NCI-H69 (cell line): ENCODE results near the gene ATP2A3.
A peak's percentile ranks its signal among the peaks of the same experiment; 100 is the strongest.
"Not testable (repeated sequence)": the region's sequence is repeated elsewhere in the genome, so short reads cannot be mapped to it uniquely, and the experiment has no call there.

Experiments used
- DNase-seq: peaks from one replicate; lab custom pipeline; 2025; lab: John Stamatoyannopoulos, UW

Gene ATP2A3

DNA sequence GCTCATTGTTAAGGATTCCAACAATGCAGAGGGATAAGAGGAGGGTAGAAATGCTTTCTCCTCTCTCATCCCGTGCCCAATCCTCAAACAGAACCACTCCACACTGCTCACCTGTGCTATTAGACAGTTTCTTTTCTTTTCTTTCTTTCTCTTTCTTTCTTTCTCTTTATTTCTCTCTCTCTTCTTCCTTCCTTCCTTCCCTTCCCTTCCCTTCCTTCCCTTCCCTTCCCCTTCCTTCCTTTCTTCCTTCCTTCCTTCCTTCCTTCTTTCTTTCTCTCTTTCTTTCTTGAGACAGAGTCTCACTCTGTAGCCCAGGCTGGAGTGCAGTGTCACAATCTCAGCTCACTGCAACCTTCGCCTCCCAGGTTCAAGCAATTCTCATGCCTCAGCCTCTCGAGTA, 27.5 kb upstream of the ATP2A3 start:
- DNase-seq, result not testable (repeated sequence)

DNA sequence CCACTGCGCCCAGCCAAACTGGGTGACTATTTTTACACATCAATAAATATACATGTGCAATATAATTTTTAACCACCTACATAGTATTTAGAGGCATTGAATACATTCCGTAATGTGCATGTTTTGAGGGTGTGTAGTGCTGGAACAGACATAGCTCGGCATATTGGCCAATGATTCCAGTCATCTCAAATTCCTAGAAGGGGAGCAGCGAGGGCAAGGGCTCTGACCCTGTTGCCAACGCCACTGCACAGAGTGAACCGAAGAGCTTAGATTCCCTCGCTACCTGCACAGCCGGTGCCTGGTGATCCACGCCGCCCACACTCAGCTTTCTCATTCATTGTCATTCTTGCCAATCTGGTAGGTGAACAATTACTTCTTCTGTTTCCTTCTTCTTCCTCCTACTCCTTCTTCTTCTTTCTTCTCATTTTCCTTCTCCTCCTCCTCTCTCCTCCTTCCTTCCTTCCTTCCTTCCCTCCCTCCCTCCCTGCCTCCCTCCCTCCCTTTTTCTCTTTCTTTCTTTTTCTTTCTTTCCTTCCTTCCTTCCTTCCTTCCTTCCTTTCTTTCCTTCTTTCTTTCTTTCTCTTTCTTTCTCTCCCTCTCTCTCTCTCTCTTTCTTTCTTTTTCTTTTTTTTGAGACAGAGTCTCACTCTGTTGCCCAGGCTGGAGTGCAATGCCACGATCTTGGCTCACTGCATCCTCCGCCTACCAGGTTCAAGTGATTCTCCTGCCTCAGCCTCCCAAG, 26.3 kb upstream of the ATP2A3 start:
- no peak for DNase-seq

DNA sequence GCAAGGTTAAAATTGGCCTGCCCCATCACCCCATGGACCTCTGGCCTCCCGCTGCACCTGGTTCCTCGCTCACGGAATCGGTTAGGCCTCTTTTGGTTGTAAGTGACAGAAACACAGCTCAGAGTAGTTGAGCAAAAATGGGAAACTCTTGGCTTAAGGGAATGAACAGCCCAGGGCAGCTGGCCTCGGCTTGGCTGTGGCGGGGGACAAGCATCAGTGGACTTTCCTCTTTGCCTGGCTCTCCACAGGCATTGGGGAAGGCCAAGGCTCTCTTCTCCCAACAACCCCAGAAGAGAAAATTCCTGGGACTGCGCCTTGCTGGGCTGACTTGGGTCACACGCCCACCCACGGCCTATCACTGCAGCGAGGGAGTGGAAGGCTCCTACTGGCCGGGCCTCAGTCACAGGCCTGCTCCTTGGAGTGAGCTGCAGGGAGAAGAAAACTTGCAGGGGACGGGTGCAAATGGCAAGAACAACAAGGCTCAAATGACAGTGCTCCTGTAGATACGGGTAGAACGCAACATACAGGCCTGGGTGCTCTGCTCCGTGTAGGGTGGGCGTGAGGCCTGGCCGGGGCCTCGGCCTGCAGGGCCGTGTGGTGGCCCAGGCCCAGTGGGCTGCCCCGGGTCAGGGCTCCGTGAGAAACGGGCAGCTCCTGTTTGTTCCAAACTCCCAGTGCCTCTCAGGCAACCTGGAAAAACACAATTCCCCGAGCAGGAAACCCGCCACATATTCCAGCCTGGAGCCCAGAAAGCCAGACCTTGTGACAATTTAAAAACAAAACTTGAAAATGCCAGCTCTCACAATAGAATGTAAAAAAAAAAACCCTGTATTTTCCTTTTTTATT, 25.0 kb upstream of the ATP2A3 start:
- DNase-seq, result no peak

DNA sequence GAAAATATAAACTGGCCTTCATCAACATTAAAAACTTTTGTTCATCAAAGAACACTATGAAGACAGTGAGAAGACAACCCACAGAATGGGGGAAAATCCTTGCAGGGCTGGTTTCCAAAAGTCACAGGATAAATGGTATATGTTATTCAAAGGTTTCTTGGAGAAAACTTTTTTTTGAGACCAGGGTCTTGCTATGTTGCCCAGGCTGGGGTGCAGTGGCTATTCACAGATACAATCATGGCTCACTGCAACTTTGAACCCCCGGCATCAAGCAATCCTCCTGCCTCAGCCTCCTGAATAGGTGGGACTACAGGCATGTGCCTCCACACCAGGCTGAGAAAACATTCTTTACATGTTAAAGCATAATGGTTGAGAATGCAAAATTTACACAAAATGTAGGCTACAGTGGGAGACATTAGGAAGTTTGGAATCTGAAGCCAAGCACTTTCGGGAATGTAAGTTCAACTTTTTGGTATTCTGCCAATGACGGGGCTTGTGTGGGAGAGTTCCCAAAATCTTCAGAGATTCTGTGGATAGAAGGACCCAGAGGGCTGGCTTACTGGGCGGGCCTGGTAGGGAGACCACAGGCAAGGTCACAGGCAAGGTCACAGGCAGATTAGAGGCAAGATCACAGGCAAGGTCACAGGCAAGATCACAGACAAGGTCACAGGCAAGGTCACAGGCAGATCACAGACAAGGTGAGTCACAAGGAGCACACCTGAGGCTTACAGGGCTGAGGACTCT, 24.2 kb upstream of the ATP2A3 start:
- no peak for DNase-seq

DNA sequence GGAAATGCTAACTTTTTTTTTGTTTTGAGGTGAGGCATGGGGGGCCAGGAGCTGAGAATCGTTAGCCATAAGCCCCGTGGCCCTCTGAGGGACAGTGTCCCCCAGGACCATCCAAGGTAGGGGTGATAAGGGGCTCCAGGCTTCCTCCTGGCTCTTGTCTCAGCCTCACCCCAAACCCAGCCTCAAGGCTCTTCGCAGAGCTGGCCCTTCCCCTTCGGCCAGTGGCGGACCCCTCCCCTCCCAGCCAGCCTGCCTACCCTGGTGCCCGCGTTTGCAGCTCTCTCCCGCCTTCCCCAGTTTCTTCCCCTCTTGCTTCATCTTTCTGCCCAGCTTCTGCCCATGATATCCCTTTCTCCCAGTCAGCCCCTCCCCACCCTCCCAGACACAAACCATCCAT, 22.7 kb upstream of the ATP2A3 start:
- DNase-seq, result no peak

DNA sequence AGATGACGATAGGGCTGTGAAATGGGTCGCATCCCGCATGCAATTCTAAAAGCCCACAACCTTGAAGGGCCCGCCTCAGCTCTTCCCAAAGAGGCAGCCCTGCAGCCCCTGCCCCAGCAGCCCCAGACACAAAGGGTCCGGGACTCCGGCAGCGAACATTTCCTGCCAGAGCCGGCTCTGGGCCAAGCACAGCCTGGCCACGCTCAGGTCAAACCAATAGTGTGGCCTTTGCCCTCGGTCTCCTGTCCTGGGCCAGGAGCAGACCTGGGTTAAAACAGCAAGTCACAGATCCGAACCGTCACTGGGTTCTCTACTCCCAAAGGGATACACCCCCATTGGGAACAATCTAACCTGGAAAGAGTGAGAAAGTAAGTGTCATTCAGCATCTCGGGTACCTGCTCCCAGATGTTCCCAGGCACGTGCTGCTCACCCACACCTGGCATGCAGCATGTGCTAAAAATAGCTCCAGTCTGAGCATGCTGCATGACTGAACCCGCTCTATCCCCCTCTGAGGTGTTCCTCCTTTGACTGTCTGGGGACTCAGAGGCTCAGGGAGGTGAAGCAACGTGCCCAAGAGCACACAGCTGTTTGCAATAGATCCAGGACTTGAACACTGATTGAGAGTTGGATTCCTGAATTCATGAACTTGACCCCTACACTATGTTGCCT, 22.2 kb upstream of the ATP2A3 start:
- DNase-seq, result peak; percentile 33

DNA sequence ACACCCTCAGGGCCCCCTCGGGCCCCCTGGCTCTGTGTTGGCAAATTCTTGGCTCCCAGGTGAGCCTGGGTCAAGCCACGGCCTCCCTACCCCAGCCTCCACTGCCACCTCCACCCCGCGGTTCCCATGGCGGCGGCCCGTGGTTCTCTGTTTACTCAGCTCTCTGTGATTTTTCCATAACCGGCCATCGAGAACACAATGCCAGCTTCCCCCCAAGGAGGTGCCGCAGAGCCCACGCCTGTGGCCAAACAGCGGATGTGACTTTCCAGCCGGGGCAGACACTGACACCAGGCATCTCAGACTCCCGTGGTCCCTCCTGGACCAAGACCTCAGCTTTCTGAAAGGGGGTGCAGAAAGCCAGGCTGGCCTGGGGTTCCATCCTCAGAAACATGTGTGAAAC, 21.6 kb upstream of the ATP2A3 start:
- peak; percentile 18 for DNase-seq

DNA sequence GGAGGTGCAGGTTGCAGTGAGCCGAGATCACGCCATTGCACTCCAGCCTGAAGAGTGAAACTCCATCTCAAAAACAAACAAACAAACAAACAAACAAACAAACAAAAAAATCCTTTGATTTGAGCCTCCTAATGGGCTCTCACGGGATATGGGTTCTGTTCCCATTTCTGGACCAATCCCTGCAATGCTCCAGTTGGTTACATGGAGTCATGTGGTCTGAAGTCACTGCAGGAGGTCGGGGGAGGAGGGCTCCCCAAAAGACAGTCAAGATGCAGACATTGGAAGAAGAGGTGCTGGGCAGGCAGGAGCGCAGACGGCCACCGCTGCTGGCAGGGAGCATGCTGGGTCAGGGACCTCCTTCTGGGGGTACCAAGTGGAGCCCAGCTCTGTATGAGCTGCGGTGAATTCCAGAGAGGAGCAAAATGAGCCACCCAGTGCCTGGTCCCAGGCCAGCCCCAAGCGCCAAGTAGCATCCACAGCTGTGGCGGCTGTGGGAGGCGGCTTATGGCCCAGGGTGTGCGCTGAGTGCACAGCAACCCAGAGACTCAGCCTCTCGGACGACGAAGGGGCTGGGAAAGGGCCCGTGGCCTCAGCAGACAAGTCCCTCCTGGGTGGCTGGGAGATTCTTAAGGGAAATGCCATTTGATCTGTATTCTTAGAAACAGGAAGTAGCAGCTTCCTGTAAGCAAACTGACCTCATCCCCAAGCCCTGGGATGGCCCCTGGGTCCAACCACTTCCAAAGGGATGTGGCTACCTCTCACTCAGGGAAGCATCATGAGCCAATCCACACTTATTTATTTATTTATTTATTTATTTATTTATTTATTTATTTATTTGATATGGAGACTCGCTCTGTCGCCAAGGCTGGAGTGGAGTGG, 19.6 kb upstream of the ATP2A3 start:
- DNase-seq, result peak; percentile 12

DNA sequence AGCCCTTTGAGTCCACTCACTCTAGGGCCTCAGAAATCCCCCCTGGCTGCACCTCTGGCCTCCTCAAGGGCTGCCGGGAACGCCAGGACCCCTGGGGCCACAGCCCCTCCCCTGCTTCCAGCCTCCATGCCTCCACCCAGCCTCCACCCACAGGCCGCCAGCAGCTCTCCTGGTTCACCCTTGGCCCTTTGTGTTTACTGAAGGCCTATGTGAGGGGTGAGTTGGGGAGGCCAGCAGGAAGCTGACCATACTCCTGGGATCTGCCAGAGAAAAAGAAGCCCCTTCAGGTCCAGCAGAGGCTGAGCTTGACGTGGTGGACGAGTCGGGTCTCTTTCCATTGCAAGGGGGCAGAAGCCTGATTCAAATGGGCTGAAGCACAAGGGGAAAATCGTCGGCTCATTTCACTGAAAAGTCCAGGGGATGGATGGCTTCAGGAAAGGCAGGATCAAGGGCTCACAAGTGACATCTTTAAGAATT, 18.3 kb upstream of the ATP2A3 start:
- DNase-seq, result no peak

DNA sequence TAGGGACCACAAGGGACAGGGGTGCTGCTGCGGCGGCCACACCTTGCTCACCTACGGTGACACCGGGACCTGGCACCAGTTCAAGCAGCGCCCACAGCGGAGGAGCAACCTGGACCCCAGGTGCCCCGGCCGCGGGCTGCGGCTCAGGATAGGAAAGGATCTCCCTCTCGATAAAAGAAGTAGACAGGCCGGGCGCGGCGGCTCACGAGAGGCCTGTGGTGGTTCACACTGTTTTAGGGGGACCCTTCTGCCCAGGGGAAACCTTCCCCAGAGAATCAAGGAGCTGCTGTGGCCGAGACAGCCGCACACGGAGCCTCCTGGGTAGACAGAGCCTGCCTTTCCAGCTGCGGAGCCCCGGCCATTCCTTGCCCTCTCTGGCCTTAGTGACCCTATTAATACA, 17.9 kb upstream of the ATP2A3 start:
- no peak for DNase-seq

DNA sequence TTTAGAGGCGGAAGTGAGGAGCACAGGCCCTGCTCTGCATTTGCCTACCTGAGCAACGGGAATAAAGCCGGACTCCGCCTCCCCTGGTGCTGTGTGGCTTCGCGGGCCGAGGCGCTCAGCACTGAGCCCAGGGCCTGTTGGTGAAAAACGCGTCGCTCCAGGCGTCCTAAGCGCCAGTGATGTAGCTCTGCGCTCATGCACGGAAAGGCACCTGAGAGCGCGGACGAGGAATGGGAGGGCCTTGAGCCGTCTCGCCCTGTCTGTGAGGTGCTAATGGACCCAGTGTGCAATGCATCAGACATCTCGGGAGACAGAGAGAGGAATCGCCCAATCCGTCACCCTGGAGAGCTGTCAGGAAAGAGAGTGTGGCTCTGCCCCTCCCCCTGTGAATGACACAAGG, 17.2 kb upstream of the ATP2A3 start:
- DNase-seq, result no peak

DNA sequence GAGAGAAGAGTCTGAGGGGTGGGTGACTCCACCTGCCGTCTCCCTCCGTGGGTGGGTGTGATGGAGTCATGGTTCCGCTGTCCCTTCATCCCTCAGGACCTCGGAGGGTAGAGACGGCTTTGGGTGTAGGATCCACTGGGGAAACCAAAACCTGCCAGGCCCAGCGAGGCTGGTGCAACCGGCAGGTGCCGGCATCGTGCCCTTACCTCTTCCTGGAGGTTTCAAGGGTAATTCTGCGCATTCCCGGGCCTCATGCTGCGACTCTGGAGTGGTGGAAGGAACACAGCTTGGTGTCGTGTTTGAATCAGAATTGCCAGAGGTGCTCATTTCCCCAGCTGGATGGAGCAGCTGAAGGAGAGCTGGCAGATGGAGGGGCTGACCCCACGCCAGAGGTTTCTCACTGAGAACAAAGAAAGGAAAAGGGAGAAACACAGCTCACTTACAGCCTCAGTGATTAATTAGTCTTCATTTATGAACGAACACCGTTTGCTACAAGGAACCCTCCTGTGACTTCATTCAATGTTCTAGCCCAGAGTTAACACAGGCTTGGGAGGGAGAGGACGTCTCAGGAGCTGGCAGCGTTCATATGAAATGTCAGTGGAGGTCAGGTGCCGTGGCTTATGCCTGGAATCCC, 16.3 kb upstream of the ATP2A3 start:
- DNase-seq, result peak; percentile 97

DNA sequence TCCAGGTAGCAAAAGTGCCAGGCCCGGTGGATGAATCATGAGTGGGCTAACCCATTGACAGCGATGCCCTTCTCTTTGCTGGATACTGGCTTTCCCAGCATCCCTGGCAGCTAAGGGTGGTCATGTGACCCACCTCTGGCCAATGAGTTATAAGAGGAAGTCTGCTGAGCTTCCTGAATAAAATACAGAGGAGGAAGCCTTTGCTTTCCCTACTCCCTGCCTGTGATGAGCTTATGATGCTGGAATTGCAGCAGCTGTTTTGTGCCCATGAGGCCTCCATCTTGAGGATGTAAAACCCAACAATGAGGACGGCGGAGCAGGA, 15.0 kb upstream of the ATP2A3 start:
- DNase-seq, result no peak

DNA sequence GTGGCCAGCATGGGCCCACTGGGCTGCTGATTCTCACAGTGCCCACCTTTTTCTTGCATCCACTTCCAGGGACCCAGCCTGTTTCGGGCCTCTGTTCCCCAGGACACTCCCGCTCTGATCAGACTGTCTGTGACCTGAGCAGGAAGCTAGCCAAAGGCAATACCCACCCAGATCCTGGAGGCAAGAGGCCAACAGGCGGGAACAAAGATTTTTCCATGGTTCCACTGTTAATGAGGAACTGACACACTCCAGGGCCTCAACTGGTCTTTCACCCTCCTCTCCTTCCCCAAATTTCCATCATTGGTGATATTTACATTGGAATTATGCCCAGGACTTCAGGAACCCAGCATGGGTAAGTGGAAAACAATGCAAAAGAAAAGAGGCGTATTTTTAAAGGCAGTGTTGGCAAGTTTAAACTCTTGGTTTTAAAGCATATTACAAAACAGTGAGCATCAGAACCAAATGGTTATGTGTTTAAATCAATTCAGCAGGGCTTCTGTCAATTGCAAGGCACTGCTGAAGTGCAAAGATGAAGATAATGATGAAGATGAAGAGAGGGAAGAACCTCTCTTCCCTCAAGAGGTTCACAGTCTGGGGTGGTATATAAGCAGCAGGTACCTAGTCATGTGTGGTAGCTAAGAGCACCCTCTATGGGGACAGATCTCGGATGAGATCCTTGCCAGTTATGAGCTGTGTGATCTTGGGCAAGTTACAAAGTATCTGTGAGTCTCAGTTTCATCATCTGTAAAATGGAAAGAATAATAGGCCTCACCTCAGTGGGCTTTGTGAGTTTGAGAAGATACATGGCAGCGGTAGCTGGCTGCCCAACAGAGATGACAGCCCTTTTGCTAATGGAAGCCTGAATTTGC, 14.4 kb upstream of the ATP2A3 start:
- DNase-seq, result peak; percentile 74

DNA sequence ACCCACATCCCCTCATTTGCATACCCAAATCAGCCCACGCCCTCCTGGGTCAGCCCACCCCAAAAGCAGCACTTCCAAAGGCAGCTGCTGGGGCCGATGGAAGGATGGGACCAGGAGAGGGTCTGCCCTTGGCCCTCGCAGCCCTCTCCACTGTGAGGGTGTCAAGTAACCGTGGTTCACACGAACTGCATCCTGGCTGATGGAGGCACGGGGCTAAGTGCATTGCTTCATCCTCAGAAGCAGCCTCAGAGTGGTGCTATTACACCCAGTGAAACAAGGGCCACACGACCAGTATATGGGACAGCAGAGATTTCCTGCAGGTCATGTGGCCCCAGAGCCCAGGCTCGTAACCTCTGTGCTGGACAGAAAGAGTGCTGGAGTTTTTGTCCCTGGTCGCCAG, 13.2 kb upstream of the ATP2A3 start:
- peak; percentile 25 for DNase-seq

DNA sequence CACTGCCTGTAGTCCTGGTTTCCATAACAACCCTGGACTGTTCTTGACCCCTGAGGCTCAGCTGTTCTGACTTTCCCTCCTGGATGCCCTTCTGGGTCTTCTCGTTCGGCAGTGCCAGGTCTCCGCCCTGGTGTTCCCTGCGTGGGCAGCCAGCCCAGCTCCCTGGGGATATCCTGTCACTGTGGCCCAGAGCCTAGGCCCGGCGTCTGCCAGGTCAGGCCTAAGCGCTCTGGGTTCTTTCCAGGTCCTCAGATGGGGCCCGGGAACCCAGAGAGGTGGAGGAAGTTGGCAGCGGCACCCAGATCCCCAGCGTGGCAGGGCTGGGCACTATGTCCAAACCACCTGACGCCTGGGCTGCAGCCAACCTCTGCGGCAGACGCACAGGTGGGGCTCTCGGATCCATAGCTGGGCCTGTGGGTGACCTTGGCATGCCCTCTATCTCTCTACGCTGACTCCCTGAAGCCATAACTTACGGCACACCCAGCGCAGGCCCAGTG, 12.5 kb upstream of the ATP2A3 start:
- peak; percentile 83 for DNase-seq

DNA sequence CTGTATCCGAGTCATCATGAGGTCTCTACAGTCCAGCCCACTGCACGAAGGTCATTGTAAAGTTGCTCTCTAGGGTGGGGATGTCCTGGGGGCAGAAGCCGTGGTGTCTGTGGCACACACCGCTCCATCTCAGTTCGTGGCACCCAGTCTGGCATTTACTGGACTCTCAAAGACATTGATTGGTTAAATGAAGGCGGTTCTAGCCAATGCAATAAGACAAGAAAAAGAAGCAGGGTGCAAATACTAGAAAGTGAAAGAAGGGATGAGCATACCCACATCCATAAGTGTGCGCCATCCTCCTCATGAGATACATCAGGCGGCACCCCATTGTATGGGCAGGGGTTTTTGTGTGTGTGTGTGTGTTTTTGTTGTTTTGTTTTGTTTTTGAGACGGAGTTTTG, 10.7 kb upstream of the ATP2A3 start:
- no peak for DNase-seq

DNA sequence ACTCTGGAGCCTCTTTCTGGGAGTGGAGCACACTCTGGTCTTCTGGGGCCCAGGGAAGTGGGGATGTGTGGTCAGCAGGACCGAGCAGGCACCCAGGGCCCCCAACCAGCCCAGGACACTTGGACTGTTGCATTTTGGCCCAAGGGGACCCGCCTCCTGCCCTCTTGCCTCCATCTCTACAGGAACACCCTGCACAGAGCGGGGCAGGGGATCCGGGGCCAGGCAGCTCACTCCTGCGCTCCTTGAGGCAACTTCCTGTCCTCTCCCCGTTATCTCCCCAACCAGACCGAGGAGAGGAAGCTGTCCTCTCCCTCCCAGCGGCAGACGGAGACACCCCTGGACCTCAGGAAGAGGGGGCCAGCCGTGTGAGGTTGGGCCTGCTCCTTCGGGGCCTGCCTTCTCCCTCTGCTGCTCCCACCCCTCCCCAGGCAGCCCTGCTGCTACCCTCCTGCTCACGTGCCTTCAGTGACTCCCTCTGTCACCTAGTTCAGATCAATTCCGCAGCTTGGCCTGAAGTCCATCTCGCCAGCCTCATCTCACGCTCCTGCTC, 10.0 kb upstream of the ATP2A3 start:
- no peak for DNase-seq

DNA sequence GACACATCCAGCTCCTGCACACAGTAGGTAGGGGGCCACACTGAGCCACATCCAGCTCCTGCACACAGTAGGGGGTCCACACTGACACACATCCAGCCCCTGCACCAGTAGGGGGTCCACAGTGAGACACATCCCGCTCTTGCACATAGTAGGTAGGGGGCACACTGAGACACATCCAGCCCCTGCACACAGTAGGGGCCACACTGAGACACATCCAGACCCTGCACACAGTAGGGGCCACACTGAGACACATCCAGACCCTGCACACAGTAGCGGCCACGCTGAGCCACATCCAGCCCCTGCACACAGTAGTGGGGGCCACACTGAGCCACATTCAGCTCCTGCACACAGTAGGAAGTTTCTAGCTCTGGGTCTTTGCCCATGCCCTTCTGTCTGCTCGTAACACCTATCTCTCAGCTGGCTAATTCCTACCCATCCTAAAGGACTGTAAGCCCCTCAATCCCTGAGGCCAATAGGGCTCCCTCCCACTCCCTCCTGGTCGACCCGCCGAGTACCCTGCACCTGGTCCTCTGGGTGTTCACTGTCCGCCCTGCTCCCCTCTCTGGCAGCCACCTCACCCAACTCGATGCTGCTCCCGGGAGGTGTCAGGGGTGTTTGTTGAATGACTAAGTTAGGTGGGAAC, 9.4 kb upstream of the ATP2A3 start:
- DNase-seq, result no peak
